GM12872 (cell line): ENCODE measurements around the gene JOSD2.

Experiments
- CTCF ChIP-seq: IDR thresholded peaks from 3 replicates; pipeline ENCODE4 v1.5.1; 2011; ENCODE audit warnings: low read depth, mild to moderate bottlenecking, low read length, moderate library complexity; ENCODE audit not compliant: insufficient read depth

The JOSD2 gene

GRCh38 chr19:50475736-50476223 is 35.2 kb downstream of the JOSD2 start:
- TF ChIP-seq CTCF, result no peak

GRCh38 chr19:50475101-50475568 is 35.9 kb downstream of the JOSD2 start:
- no peak for TF ChIP-seq CTCF

GRCh38 chr19:50468818-50469217 is 42.2 kb downstream of the JOSD2 start:
- TF ChIP-seq CTCF, result no peak

- TF ChIP-seq CTCF, result no peak
Observed at GRCh38 chr19:50467566-50467965, 43.4 kb downstream of the JOSD2 start.

- TF ChIP-seq CTCF, result no peak
Observed at GRCh38 chr19:50466706-50467039, 44.3 kb downstream of the JOSD2 start.

GRCh38 chr19:50465986-50466705 is 44.8 kb downstream of the JOSD2 start:
- TF ChIP-seq CTCF, result peak; percentile 31; the same call in 1 of the 3 replicates

- no peak for TF ChIP-seq CTCF
Observed at GRCh38 chr19:50465000-50465399, 46.0 kb downstream of the JOSD2 start.

GRCh38 chr19:50464348-50464747 is 46.6 kb downstream of the JOSD2 start:
- TF ChIP-seq CTCF, result no peak
